Right forelimb (tissue), 1 donor: Measurements from ENCODE around the gene VDR.

Experiments used
- DNase-seq: peaks from one replicate; pipeline ENCODE4 v3.0.0-alpha.2; 2018

The VDR gene

GRCh38 chr12:47864646-47865235 lies 40.1 kb downstream of the VDR start:
- no peak for DNase-seq

- no peak for DNase-seq
Observed at GRCh38 chr12:47863985-47864384, 40.8 kb downstream of the VDR start.

DNA sequence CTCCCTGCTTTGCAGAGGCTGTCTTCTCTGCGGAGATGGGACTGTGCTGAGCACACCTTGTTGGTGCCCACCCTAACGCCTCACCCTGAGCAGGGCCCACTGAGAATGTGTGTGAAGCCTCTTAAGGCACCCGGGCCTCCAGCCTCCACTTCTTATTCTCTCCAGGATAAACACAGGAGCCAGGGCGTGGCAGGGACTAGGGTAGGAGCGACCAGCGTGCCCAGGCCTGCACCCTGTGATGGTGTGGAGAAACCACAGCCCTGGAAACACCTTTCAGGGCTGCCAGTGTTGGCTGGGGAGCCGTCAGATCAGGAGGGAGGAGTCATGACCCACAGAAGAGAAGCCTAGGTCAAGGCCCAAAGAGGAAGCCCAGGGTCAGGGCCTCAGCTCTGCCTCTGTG lies 41.3 kb downstream of the VDR start:
- DNase-seq, result no peak

GRCh38 chr12:47862881-47863280 lies 41.9 kb downstream of the VDR start:
- no peak for DNase-seq

DNA sequence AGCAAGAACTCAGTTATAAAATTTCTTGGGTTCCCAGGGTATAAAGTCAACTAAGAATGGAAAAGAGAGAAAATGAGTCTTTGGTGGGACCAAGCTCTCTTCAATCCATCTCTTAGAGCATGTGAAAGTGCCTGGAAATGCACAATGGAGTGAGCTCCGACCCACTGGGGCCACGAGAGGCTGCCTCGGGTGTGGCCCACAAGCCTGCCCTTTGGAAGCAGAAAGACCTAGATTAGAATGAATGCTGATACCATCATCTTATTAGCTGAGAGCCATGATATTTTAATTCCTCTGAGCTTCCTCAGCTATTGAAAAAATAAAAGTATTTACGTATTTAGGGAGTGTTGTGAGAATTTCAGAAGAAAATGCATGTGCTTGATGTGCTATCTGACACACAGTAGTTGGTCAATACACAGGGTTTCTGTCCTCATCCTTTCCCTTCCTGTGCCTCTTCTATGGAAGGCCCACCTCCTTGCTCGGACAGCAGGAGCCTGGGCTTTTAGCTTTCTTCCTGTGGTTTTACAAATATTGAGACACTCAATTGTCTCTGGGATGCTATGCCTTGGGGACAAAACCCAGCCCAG lies 42.5 kb downstream of the VDR start:
- no peak for DNase-seq

DNA sequence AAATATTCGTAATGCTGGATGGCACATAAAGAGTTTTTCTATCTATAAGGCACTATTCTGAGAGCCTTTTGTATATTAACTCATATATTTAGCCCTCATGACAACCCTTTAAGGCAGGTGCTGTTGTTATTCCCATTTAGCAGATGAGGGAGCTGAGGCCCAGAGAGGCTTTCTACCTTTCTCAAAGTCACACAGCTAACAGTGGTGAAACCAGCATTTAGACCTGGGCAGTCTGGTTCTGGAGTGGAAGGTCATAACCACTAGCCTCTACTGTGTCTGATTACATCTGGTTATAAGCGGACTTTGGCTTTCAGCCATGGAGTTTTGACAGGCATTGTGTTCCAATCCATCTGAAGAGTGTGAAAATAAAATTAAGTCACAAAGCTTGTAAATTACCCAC lies 43.9 kb downstream of the VDR start:
- no peak for DNase-seq

DNA sequence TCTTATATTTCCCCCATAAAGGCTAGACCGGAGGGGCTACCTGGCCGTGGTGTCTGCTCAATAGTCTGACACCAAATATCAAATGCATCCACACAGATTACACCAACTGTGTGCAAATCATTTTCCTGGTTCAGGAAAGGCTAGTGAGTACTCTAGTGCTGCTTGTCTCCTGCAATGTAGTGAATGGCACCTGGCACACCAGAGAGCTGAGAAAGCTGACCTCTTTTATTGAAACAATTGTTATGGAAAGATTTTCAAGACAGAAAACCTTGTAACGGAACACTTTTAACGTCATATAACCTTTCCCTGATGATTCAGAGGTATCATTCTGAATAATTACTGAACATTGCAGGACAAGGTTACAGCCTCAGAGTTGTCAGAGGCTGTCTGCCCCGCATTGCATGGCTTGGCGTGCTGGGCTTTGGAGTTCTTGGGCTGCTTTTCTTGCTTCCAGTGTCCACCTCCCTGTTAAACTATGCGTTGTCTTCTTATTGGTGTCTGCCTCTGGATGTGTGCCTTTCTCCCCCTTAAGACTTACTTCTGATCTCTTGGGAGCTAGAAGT lies 44.4 kb downstream of the VDR start:
- DNase-seq, result no peak

GRCh38 chr12:47858511-47859266 lies 46.1 kb downstream of the VDR start:
- no peak for DNase-seq

GRCh38 chr12:47856721-47857575 lies 47.8 kb downstream of the VDR start:
- DNase-seq, result no peak

- no peak for DNase-seq
Observed at GRCh38 chr12:47856094-47856493, 48.7 kb downstream of the VDR start.

DNA sequence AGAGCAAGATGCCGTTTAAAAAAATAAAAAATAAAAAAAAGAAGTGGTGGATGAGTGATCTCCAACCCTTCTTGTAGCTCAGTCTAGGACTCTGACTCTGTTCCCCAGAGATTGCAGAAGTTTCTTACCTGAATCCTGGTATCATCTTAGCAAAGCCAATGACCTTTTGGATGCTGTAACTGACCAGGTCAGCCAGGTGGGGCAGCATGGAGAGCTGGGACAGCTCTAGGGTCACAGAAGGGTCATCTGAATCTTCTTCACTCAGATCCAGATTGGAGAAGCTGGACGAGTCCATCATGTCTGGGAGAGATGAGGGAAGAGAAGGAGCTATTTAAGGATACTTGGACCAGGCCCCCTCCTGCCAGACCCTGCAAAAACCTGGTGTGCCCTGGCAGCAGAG lies 49.3 kb downstream of the VDR start:
- no peak for DNase-seq

GRCh38 chr12:47854531-47854930 lies 50.3 kb downstream of the VDR start:
- no peak for DNase-seq

DNA sequence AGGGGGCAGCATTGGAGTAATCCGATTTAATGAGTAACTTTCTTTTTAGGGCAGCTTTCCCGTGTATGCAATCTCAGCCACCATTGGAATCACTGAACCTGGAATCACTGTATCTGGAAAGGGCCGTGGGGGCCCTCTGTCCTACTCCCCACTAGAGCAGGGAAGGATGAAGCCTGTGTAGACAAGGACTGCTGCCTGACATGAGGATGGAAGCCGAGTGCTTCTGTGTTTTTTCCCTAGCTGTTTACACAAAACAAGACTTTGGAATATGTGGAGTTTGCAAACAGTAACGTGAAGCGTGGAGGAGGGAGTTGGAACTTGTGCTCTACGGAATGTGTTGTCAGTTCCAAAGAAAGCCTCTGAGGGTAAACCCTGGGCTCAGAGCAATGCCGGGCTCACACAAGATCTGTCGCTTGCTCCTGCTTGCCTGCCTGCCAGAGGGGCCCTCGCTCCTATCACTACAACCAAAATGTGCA lies 52.7 kb downstream of the VDR start:
- DNase-seq, result no peak

GRCh38 chr12:47851303-47851952 lies 53.4 kb downstream of the VDR start:
- DNase-seq, result no peak

DNA sequence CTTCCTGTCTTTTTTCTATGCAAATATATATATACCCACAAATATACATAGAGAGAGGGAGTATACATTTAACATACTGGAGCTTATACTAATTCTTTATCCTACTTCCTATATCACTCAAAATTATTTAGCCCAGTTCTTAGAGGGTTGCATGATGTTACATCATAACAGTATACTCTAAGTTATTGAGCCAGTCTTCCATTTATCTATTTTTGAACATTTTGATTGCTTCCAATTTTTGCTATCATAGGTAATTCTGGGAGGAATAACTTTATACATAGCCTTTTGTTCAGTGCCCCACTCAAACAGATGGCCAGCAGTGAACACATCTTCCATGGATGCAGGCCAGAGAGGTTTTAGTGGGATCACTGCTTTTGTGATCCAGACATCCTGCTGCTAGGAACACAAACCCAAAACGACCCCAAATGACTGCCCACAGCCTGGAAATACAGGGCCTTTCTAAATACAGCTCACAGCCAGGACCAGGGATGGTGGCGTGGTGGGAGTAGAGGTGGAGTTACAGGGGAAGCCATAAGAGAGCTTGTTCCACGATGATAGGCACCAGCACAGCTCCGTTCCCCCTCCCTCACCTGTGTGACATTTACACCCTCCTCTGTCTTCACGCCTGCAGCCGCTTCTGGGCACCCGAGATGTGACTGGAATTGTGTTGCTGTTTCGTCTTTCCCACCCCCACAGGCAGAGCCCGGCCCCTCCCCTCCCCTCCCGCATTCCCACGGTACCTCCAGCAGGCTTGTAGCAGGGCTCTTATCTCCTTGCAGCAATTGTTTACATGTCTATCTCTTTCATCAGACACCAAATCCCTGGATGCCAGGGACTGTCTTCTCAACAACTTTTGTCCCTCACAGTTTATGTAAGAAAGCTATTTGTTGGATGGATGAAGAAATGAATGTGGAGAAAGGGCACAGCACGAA lies 54.4 kb downstream of the VDR start:
- DNase-seq, result no peak

- no peak for DNase-seq
Observed at GRCh38 chr12:47849261-47849660, 55.5 kb downstream of the VDR start.

DNA sequence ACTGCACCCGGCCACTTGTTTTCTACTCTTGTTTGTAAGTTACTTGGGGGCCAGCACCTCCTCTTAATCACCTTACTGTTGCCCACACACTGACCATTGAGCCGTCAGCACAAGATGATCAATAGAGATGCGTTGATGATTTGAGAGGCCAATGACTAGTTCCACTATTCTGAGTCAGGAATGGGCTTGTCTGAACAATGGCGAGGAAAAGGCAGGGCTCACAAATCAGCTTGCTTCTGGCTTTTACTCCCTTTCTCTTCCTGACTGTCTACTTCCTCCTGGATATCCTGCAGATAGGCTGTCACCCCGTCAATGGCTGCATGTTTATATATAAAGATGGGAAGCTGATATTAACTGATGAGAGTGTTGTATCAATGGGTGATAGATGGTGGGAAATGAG lies 55.9 kb downstream of the VDR start:
- DNase-seq, result no peak

GRCh38 chr12:47846294-47846996 lies 58.3 kb downstream of the VDR start:
- DNase-seq, result no peak

- no peak for DNase-seq
Observed at GRCh38 chr12:47845081-47845480, 59.7 kb downstream of the VDR start.

GRCh38 chr12:47844264-47845019 lies 60.4 kb downstream of the VDR start:
- no peak for DNase-seq
